Measurements from ENCODE around the gene PEA15.

Gene PEA15

DNA sequence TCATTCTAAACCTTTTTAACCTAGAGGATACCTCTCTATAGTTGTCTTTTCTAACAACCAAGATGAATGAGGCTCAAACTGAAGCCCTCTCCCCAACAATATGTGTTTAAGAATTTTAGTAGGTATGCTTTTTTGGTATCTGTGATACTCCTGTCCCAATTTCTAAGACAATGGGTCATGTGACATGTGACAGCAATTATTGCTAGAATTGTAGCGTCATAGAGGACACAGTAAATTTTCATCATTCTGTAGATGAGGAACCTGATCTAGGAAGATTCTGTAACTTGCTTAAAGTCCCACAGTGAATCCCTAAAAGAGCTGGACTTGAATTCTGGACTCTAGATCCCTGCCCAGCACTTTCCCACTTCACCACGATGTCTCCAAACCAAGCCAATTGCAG is 26.5 kb upstream of the PEA15 start:
- Histone ChIP-seq H3K4me1 (ENCODE audit: control insufficient read depth in 1 of 2, insufficient read depth in 1 of 2, low read depth in 1 of 2, low read length in 1 of 2) (no peaks in the 10 kb centered on the region), H3K4me3 (ENCODE audit: low read depth in 1 of 2, low read length in 1 of 2) (no peak overlapping the region), H3K27me3 (peaks cover 12% of the 10 kb centered on the region), H3K9me3 (no peaks in the 10 kb centered on the region), H3K36me3 (no peaks in the 10 kb centered on the region), H3K27ac (no peak overlapping the region)
- TF ChIP-seq, protein P1, sequence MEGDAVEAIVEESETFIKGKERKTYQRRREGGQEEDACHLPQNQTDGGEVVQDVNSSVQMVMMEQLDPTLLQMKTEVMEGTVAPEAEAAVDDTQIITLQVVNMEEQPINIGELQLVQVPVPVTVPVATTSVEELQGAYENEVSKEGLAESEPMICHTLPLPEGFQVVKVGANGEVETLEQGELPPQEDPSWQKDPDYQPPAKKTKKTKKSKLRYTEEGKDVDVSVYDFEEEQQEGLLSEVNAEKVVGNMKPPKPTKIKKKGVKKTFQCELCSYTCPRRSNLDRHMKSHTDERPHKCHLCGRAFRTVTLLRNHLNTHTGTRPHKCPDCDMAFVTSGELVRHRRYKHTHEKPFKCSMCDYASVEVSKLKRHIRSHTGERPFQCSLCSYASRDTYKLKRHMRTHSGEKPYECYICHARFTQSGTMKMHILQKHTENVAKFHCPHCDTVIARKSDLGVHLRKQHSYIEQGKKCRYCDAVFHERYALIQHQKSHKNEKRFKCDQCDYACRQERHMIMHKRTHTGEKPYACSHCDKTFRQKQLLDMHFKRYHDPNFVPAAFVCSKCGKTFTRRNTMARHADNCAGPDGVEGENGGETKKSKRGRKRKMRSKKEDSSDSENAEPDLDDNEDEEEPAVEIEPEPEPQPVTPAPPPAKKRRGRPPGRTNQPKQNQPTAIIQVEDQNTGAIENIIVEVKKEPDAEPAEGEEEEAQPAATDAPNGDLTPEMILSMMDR (IDR thresholded peaks at IDR 0.05) = no peak

- Histone ChIP-seq H3K27me3 (peaks cover 12% of the 10 kb centered on the region), H3K4me3 (ENCODE audit: low read depth in 1 of 2, low read length in 1 of 2) (no peak overlapping the region), H3K27ac (no peak overlapping the region), H3K9me3 (no peaks in the 10 kb centered on the region), H3K36me3 (no peaks in the 10 kb centered on the region), H3K4me1 (ENCODE audit: control insufficient read depth in 1 of 2, insufficient read depth in 1 of 2, low read depth in 1 of 2, low read length in 1 of 2) (no peaks in the 10 kb centered on the region)
- TF ChIP-seq, protein P1 (IDR thresholded peaks at IDR 0.05) = no peak
Measured at GRCh38 chr1:160179336-160179735, 25.8 kb upstream of the PEA15 start.

DNA sequence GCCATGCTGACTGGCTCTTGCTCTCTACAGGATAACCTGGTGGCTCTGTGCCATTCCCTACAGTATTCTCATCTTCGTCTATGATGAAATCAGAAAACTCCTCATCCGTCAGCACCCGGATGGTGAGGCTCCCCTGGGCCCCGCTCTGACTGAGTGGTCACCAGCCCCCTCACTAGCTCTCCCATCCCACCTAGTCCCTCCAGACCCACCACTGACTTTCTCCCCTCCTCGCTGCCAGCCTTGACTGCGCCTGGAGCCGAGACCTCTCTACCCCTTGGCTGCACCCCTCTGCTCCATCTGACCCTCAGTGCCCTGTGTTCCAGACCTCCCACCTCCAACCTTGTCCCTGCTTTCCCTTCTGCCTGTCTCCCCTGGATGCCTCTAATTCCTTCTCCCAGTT is 18.9 kb upstream of the PEA15 start:
- TF ChIP-seq, protein P1 (IDR thresholded peaks at IDR 0.05) = no peak

DNA sequence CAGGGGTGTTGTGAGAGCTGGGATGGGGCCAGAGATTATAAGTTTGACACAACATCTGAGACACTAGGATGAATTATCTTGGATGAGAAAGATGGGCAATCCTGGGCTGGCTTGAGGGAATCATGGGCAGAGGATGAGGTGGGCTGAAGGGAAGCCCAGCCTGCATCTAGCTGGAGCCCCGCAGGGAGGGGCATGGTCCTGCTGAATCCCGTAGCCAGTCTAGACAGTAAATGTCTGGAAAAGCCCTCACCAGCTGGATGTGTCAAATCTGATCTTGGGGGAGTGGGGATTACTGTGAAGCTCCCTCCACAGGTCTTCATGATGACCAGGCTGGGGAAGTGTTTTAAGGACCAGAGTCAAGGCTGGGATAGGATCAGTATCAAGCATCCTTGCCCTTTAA is 18.5 kb upstream of the PEA15 start:
- H3K27ac ChIP-seq = no peak overlapping the region
- no peak overlapping the region for H3K4me3 ChIP-seq (ENCODE audit: low read depth in 1 of 2, low read length in 1 of 2)
- H3K9me3 ChIP-seq = no peaks in the 10 kb centered on the region
- H3K36me3 ChIP-seq = no peaks in the 10 kb centered on the region
- H3K27me3 ChIP-seq = peaks cover 3% of the 10 kb centered on the region
- TF ChIP-seq, protein P1 (IDR thresholded peaks at IDR 0.05) = no peak
- no peaks in the 10 kb centered on the region for H3K4me1 ChIP-seq (ENCODE audit: control insufficient read depth in 1 of 2, insufficient read depth in 1 of 2, low read depth in 1 of 2, low read length in 1 of 2)

More for the DNA sequence above, 18.9 kb upstream of the PEA15 start:
- Histone ChIP-seq H3K36me3 (no peaks in the 10 kb centered on the region), H3K27ac (no peak overlapping the region), H3K4me1 (ENCODE audit: control insufficient read depth in 1 of 2, insufficient read depth in 1 of 2, low read depth in 1 of 2, low read length in 1 of 2) (no peaks in the 10 kb centered on the region), H3K4me3 (ENCODE audit: low read depth in 1 of 2, low read length in 1 of 2) (no peak overlapping the region), H3K27me3 (peaks cover 5% of the 10 kb centered on the region), H3K9me3 (no peaks in the 10 kb centered on the region)

DNA sequence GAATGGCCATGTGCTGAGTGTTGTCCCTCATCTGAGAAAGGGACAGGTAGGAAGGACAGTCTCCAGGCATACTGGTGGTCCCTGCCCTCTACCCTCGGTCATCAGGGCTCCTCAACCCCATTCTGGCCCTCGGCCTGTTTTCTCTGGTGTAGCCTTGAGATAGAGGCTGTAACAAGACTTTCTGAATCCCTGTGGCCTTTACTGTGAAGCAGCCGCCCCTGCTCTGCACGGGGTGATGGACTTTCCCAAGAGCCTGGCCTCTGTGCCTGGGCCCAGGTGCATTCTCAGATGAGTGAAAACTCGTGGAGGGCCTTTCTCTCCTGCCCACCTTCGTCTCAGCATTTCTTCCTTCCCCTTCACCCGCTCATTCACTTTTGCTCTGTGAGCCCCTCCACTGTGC is 17.8 kb upstream of the PEA15 start:
- no peaks in the 10 kb centered on the region for H3K9me3 ChIP-seq
- H3K27me3 ChIP-seq = no peaks in the 10 kb centered on the region
- no peaks in the 10 kb centered on the region for H3K36me3 ChIP-seq
- H3K4me1 ChIP-seq (ENCODE audit: control insufficient read depth in 1 of 2, insufficient read depth in 1 of 2, low read depth in 1 of 2, low read length in 1 of 2) = no peaks in the 10 kb centered on the region
- no peak overlapping the region for H3K27ac ChIP-seq
- TF ChIP-seq, protein P1 (IDR thresholded peaks at IDR 0.05) = no peak
- no peak overlapping the region for H3K4me3 ChIP-seq (ENCODE audit: low read depth in 1 of 2, low read length in 1 of 2)

GRCh38 chr1:160188341-160188740 is 16.8 kb upstream of the PEA15 start:
- TF ChIP-seq, protein P1 (IDR thresholded peaks at IDR 0.05) = no peak
- no peaks in the 10 kb centered on the region for H3K27me3 ChIP-seq
- H3K4me1 ChIP-seq (ENCODE audit: control insufficient read depth in 1 of 2, insufficient read depth in 1 of 2, low read depth in 1 of 2, low read length in 1 of 2) = no peaks in the 10 kb centered on the region
- H3K9me3 ChIP-seq = no peaks in the 10 kb centered on the region
- H3K4me3 ChIP-seq (ENCODE audit: low read depth in 1 of 2, low read length in 1 of 2) = no peak overlapping the region
- H3K36me3 ChIP-seq = no peaks in the 10 kb centered on the region
- H3K27ac ChIP-seq = no peak overlapping the region
